Measurements from ENCODE around the gene DNMT1.

DNMT1 gene

DNA sequence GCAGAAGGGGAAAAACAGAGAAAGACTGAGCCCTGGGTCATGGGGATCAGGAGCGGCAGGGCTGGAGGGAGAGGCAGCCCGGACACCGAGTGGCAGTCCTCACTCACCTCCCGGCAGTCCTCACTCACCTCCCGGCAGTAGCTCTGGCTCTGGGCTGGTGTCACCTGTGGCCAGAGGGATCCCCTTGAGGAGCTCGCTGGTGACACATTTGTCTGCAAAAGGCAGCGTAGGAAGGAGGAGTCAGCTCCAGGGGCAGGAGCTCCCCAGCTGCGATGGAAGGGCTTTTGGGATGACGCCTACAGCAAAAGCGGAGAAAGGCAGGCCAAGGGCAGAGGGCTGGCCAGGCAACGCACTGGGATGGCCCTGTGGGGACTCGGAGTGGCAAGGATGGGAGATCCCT, 75.8 kb downstream of the DNMT1 start:
- Histone ChIP-seq H3K27me3 (ENCODE audit: insufficient read depth, low read length) (no peaks in the 10 kb centered on the region), H3K9me3 (ENCODE audit: low read length) (no peaks in the 10 kb centered on the region), H3K36me3 (ENCODE audit: insufficient read depth, low read length) (peaks cover 37% of the 10 kb centered on the region), H3K4me1 (ENCODE audit: insufficient read depth, low read length) (peaks cover 9% of the 10 kb centered on the region), H3K4me3 (ENCODE audit: low read length) (peak overlapping the region; percentile 90), H2AFZ (ENCODE audit: low read depth, low read length) (no peak overlapping the region)

GRCh38 chr19:10116866-10117616, 77.7 kb downstream of the DNMT1 start:
- H3K9me3 ChIP-seq (ENCODE audit: low read length) = no peaks in the 10 kb centered on the region
- H3K4me3 ChIP-seq (ENCODE audit: low read length) = no peak overlapping the region
- peaks cover 42% of the 10 kb centered on the region for H3K36me3 ChIP-seq (ENCODE audit: insufficient read depth, low read length)
- no peaks in the 10 kb centered on the region for H3K27me3 ChIP-seq (ENCODE audit: insufficient read depth, low read length)
- H3K4me1 ChIP-seq (ENCODE audit: insufficient read depth, low read length) = peaks cover 9% of the 10 kb centered on the region
- H2AFZ ChIP-seq (ENCODE audit: low read depth, low read length) = no peak overlapping the region

DNA sequence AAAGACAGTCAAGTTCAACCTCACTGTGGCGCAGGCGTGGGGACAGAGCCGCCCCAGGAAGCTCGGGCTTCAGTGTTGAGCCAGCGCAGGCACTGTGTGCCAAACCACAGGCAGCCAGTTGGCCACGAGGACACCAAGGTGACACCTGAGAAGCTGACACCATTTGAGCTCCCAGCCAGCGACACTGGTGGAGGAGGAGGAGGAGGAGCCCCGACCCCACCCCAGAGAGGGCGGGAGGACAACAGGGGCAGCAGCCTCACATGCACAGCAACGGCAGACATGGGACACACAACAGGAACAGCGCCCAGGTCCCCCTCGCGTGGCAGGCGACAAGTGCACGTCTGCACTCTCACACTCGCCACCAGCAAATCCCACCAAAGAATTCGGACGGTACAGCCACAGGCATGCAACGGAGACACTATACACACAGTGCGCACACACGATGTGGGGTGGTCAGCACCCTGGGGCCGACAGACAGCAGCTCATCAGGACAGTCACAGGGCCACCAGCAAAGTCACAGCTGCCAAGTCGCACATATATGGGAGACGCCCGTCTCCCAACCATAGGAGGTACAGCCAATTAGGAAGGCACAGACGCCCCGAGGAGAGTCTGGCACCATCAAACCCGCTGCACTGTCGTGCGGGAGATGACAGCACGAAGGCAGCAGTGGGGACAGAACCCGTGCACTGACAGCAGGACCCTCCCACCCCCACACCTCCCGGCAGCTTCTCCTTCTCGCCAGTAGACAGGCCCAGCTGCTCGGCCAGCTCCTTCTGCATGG, 78.5 kb downstream of the DNMT1 start:
- Histone ChIP-seq H3K36me3 (ENCODE audit: insufficient read depth, low read length) (peaks cover 46% of the 10 kb centered on the region), H3K27me3 (ENCODE audit: insufficient read depth, low read length) (no peaks in the 10 kb centered on the region), H3K4me3 (ENCODE audit: low read length) (no peak overlapping the region), H3K4me1 (ENCODE audit: insufficient read depth, low read length) (peaks cover 9% of the 10 kb centered on the region), H2AFZ (ENCODE audit: low read depth, low read length) (no peak overlapping the region), H3K9me3 (ENCODE audit: low read length) (no peaks in the 10 kb centered on the region)

DNA sequence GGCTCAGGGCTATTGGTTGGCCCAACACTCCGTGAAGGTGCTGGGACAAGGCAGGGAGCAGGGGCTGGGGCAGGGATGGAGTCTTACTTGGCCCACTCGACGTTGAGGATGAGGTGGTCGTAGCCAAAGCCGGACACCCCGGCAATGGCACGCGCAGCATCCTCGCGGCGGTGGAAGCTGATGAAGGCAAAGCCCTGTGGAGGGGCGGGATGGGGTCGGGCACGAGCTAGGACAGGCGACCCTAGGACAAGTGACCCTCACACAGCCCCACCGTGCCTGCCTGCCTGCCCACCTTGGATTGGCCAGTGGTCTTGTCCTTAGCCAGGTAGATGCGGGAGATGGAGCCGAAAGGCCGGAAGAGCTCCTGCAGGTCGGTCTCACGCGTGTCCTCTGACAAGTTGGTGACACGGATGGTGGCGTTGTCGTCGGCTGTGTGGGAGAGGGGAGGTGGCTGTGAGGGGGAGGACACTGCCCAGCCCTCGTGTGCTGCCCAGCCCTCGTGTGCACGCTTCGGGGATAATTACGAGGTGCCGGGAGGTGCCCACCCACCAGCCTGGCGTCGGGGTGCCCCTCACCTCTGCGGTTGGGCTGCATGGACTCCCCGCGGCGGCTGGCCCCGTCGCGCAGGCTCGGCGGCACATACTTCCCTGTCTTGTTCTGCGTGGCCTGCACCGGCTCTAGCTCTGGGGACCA, 79.2 kb downstream of the DNMT1 start:
- Histone ChIP-seq H3K27me3 (ENCODE audit: insufficient read depth, low read length) (no peaks in the 10 kb centered on the region), H3K36me3 (ENCODE audit: insufficient read depth, low read length) (peaks cover 52% of the 10 kb centered on the region), H3K4me1 (ENCODE audit: insufficient read depth, low read length) (peaks cover 9% of the 10 kb centered on the region), H3K9me3 (ENCODE audit: low read length) (no peaks in the 10 kb centered on the region), H3K4me3 (ENCODE audit: low read length) (no peak overlapping the region), H2AFZ (ENCODE audit: low read depth, low read length) (no peak overlapping the region)

GRCh38 chr19:10114651-10115391, 79.9 kb downstream of the DNMT1 start:
- Histone ChIP-seq H3K4me3 (ENCODE audit: low read length) (no peak overlapping the region), H3K36me3 (ENCODE audit: insufficient read depth, low read length) (peaks cover 59% of the 10 kb centered on the region), H3K9me3 (ENCODE audit: low read length) (no peaks in the 10 kb centered on the region), H3K27me3 (ENCODE audit: insufficient read depth, low read length) (no peaks in the 10 kb centered on the region), H2AFZ (ENCODE audit: low read depth, low read length) (no peak overlapping the region), H3K4me1 (ENCODE audit: insufficient read depth, low read length) (peaks cover 9% of the 10 kb centered on the region)

DNA sequence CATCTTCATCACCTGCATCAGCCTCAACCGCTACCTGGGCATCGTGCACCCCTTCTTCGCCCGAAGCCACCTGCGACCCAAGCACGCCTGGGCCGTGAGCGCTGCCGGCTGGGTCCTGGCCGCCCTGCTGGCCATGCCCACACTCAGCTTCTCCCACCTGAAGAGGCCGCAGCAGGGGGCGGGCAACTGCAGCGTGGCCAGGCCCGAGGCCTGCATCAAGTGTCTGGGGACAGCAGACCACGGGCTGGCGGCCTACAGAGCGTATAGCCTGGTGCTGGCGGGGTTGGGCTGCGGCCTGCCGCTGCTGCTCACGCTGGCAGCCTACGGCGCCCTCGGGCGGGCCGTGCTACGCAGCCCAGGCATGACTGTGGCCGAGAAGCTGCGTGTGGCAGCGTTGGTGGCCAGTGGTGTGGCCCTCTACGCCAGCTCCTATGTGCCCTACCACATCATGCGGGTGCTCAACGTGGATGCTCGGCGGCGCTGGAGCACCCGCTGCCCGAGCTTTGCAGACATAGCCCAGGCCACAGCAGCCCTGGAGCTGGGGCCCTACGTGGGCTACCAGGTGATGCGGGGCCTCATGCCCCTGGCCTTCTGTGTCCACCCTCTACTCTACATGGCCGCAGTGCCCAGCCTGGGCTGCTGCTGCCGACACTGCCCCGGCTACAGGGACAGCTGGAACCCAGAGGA, 80.6 kb downstream of the DNMT1 start:
- peaks cover 7% of the 10 kb centered on the region for H3K4me1 ChIP-seq (ENCODE audit: insufficient read depth, low read length)
- H2AFZ ChIP-seq (ENCODE audit: low read depth, low read length) = no peak overlapping the region
- H3K4me3 ChIP-seq (ENCODE audit: low read length) = no peak overlapping the region
- H3K27me3 ChIP-seq (ENCODE audit: insufficient read depth, low read length) = no peaks in the 10 kb centered on the region
- H3K36me3 ChIP-seq (ENCODE audit: insufficient read depth, low read length) = peaks cover 66% of the 10 kb centered on the region
- H3K9me3 ChIP-seq (ENCODE audit: low read length) = no peaks in the 10 kb centered on the region

- Histone ChIP-seq H3K9me3 (ENCODE audit: low read length) (no peaks in the 10 kb centered on the region), H3K4me1 (ENCODE audit: insufficient read depth, low read length) (peaks cover 2% of the 10 kb centered on the region), H2AFZ (ENCODE audit: low read depth, low read length) (no peak overlapping the region), H3K27me3 (ENCODE audit: insufficient read depth, low read length) (no peaks in the 10 kb centered on the region), H3K36me3 (ENCODE audit: insufficient read depth, low read length) (peaks cover 68% of the 10 kb centered on the region), H3K4me3 (ENCODE audit: low read length) (no peak overlapping the region)
Measured at GRCh38 chr19:10113592-10113963, 81.2 kb downstream of the DNMT1 start.

DNA sequence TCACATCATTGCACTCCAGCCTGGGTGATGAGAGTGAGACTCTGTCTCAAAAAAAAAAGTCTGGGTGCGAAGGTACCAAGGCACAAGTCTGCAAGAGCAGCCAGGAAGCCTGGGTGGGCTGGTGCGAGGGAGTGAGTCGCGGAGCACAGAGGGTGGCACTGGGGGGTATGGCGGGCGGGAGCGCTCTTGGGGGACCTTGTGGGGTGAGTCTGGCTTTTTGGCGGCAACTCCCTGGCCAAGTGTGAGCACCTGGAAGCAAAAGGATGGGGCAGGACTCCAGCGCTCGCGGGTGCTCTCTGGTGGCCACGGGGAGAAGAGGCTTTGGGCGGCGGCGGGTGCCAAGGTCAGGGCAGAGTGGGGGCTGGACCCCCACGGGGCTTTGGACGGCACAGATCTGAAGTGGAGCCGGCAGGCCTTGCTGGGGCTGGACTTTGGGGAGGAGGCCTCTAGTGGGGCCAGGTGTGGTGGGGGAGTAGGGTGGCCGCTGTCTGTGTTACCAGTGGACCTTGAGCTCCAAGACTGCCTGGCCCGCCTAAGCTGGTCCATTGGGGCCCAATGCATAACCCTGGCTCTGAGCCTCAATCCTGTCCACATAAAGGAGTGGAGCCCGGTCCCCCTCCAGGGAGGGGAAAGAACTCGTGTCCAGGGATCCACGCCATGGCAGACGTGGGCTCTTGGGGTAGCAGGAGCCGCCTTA, 81.7 kb downstream of the DNMT1 start:
- Histone ChIP-seq H3K4me3 (ENCODE audit: low read length) (no peak overlapping the region), H3K36me3 (ENCODE audit: insufficient read depth, low read length) (peaks cover 70% of the 10 kb centered on the region), H2AFZ (ENCODE audit: low read depth, low read length) (no peak overlapping the region), H3K27me3 (ENCODE audit: insufficient read depth, low read length) (no peaks in the 10 kb centered on the region), H3K9me3 (ENCODE audit: low read length) (no peaks in the 10 kb centered on the region), H3K4me1 (ENCODE audit: insufficient read depth, low read length) (no peaks in the 10 kb centered on the region)

DNA sequence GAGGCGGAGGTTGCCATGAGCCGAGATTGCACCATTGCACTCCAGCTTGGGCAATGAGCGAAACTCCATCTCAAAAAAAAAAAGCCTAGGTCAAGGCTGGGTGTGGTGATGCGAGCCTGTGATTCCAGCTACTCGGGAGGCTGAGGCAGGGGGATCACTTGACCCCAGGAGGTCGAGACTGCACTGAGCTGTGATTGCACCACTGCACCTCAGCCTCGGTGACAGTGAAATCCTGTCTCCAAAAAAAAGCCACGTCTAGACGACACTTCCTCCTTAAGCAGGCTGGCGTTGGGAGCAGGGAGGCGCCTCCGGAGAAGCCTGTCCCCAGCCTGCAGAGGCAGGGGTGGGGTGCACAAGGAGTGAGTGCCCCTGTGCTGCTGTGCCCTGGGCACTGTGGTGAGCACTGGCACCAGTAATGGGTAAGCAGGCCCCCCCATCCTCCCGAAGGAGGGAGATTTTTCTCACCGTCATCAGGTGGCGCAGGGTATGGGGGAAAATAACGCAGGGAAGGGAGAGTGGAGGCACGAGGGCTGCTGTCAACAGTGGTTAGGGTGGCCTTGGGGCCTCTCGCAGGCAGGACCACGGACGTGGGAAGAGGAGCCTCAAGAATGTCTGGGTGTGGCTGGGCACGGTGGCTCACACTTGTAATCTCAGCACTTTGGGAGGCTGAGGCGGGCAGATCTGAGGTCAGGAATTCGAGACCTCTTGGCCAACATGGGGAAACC, 82.6 kb downstream of the DNMT1 start:
- Histone ChIP-seq H2AFZ (ENCODE audit: low read depth, low read length) (no peak overlapping the region), H3K27me3 (ENCODE audit: insufficient read depth, low read length) (no peaks in the 10 kb centered on the region), H3K9me3 (ENCODE audit: low read length) (no peaks in the 10 kb centered on the region), H3K4me3 (ENCODE audit: low read length) (no peak overlapping the region), H3K36me3 (ENCODE audit: insufficient read depth, low read length) (peaks cover 69% of the 10 kb centered on the region), H3K4me1 (ENCODE audit: insufficient read depth, low read length) (peaks cover 4% of the 10 kb centered on the region)

- H2AFZ ChIP-seq (ENCODE audit: low read depth, low read length) = no peak within 1 kb of the TSS
- peaks cover 8% of the 10 kb centered on the region for H3K4me1 ChIP-seq (ENCODE audit: insufficient read depth, low read length)
- peaks cover 61% of the 10 kb centered on the region for H3K36me3 ChIP-seq (ENCODE audit: insufficient read depth, low read length)
- H3K9me3 ChIP-seq (ENCODE audit: low read length) = no peaks in the 10 kb centered on the region
- H3K27me3 ChIP-seq (ENCODE audit: insufficient read depth, low read length) = no peaks in the 10 kb centered on the region
- no peak within 1 kb of the TSS for H3K4me3 ChIP-seq (ENCODE audit: low read length)
Measured at GRCh38 chr19:10111405-10111811, 83.3 kb downstream of the DNMT1 start, which contains the start of gene P2RY11. TSS of gene P2RY11 (plus strand) at chr19:10111693. CDS start at chr19:10111722, 29 bp downstream.

GRCh38 chr19:10110972-10111317, 83.8 kb downstream of the DNMT1 start:
- Histone ChIP-seq H2AFZ (ENCODE audit: low read depth, low read length) (no peak overlapping the region), H3K4me1 (ENCODE audit: insufficient read depth, low read length) (peaks cover 8% of the 10 kb centered on the region), H3K36me3 (ENCODE audit: insufficient read depth, low read length) (peaks cover 57% of the 10 kb centered on the region), H3K4me3 (ENCODE audit: low read length) (no peak overlapping the region), H3K9me3 (ENCODE audit: low read length) (no peaks in the 10 kb centered on the region), H3K27me3 (ENCODE audit: insufficient read depth, low read length) (no peaks in the 10 kb centered on the region)
